Measurements from ENCODE around the gene LRRK1.

LRRK1 gene

GRCh38 chr15:101114166-101114565, 195.0 kb downstream of the LRRK1 start:
- no peak for DNase-seq (ENCODE audit: low read depth)

GRCh38 chr15:101114610-101115009, 195.5 kb downstream of the LRRK1 start:
- DNase-seq (ENCODE audit: low read depth) = no peak

GRCh38 chr15:101115393-101115785, 196.2 kb downstream of the LRRK1 start:
- no peak for DNase-seq (ENCODE audit: low read depth)

DNA sequence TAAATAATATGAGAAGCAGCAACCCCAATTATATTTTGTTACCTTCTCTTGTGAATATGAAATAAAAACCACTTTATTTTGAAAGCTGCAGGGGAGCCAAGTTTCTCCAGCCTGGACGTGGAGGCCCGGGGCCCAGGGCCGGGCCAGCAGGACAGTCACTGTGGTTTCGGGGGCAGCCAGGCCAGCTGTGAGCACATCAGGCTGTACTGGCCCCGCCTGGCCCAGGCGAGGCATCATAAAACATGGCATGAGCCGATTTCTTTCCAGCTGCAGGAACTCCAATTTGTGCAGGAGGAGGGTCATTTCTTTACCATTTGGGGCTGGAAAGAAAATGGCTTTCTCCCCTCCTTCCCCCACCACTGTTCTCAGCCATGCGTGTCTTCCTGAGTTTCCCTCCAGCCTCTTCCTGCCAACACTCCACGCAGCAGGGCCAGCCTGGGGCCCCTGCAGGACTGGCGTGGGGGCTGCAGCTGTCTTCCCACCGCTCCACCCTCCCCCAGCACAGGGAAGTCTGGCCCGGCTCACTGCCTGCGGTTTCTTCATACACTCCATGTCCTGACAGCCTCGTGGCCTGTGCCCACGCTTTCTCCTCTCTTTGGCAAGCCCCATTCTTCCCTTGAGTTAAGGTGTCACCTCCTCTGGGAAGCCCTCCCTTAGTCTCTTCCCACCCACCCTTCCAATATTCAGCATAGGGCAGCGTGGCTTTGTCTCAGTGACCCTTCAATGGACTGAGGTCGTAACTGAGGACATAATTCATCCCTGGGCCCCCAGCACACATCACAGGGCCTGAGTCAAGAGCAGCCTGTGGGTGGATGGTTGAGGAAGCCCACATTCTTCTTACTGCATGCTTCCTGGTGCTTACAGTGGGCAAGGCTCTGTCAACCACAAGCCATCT, 196.9 kb downstream of the LRRK1 start:
- DNase-seq (ENCODE audit: low read depth) = no peak

DNA sequence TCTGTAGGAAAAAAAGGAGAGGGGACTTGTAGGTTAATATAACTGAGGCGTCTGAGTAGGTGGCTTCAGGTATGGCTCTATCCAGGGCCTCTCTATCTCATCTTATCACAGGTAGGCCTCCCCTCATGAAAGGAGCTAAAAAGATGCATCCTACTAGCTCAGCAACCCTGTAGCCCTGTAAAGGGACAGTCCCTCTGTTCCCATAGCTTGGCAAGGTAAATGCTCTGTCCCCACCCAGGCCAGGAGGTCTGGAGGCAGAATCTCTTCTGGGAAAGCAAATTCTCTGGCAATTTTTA, 197.5 kb downstream of the LRRK1 start:
- DNase-seq (ENCODE audit: low read depth) = no peak

DNA sequence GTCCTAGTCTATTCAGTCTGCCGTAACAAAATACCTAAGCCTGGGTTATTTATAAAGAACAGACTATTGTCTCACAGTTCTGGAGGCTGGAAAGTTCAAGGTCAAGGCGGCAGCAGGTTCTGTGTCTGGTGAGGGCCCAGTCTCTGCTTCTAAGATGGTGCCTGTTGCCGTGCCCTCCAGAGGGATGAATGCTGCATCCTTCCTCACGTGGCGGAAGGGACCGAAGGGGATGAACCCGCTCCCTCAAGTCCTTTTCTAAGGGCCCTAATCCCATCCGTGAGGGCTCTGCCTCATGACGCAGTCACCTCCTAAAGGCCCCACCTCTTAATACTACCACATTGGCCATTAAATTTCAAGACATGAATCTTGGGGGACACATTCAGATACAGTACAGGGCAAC, 199.0 kb downstream of the LRRK1 start:
- DNase-seq (ENCODE audit: low read depth) = no peak

GRCh38 chr15:101118615-101119014, 199.5 kb downstream of the LRRK1 start:
- DNase-seq (ENCODE audit: low read depth) = no peak

GRCh38 chr15:101119181-101119580, 200.0 kb downstream of the LRRK1 start:
- DNase-seq (ENCODE audit: low read depth) = no peak
